Smooth muscle cell of the umbilical artery (primary cell): ENCODE measurements around the gene IPO5. TPM values are rescaled to one million over a fixed set of nuclear protein-coding genes. Genes with fewer than 3 reads are reported as not detected.

Experiments used
- total RNA-seq: library from RNA; depleted of rRNA; stranded (reverse); fragments of >200 nt; gene quantifications from 2 replicates; pipeline ENCODE4 v1.2.3, GENCODE V29; 2014

The IPO5 gene
- total RNA-seq, result 155 and 283 TPM in 2 replicates

DNA sequence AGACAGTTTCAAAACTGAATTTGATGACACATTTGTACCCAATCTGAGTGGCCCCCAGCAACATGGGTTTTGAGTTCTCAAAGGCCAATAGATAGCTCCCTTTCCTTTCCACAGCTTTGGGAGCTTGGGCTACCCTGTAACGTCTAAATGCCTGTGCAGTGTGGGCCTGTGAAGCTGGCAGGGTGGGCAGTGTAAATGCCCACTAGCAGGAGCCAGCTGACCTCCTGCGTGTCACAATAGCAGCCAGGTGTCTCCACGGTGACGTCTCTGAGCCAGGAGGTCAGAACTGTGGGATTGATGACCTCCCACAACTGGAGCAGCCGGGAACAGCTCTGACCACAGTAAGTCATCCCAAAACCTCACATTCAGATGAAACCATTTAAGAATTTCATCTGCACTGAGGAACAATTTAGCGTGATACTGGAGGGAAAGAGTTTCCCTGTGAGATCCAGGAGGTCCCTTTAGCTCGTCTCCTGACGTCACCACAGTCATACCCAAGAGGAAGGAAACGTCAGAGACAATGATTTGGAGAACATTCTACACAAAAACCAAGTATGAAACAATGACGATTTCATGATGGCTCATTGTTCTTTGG, at the start of gene IPO5:
IPO5 (plus strand) TSS at position 300 of the 595 bp plus-strand sequence. CDS start 23,022 bp downstream, outside the sequence.

Other genes starting within 250 kb of the IPO5 start
- gene FARP1, start 189.4 kb downstream of the IPO5 start, total RNA-seq, result 33.9 and 60.7 TPM in 2 replicates
- gene RNF113B, start 223.6 kb downstream of the IPO5 start, total RNA-seq, result not detected in 2 replicates